Uterus (tissue), 2 donors: Measurements from ENCODE around the gene HDC.

Experiments
- POLR2A ChIP-seq, 2 donors: fragments of 450-650 bp; IDR thresholded peaks; one replicate each; pipeline ENCODE4 v1.6.1; 2016; ENCODE audit warnings: antibody characterized with exemption in 2 of 2, mild to moderate bottlenecking in 1 of 2, moderate library complexity in 1 of 2
- TF ChIP-seq, protein P1 (sequence below), 4 experiments: fragments of 200-600 bp in 2 of 4; fragments of 450-650 bp in 2 of 4; sonication (generic) in 2 of 4; IDR thresholded peaks; one replicate each; pipeline ENCODE4 v1.5.1; 2016 to 2019; ENCODE audit warnings: antibody characterized with exemption in 4 of 4, mild to moderate bottlenecking in 2 of 4, moderate library complexity in 1 of 4

GRCh38 chr15:50234764-50235163 is 30.8 kb downstream of the HDC start:
- no peak for TF ChIP-seq POLR2A (IDR thresholded peaks at IDR 0.05)
- TF ChIP-seq, protein P1, sequence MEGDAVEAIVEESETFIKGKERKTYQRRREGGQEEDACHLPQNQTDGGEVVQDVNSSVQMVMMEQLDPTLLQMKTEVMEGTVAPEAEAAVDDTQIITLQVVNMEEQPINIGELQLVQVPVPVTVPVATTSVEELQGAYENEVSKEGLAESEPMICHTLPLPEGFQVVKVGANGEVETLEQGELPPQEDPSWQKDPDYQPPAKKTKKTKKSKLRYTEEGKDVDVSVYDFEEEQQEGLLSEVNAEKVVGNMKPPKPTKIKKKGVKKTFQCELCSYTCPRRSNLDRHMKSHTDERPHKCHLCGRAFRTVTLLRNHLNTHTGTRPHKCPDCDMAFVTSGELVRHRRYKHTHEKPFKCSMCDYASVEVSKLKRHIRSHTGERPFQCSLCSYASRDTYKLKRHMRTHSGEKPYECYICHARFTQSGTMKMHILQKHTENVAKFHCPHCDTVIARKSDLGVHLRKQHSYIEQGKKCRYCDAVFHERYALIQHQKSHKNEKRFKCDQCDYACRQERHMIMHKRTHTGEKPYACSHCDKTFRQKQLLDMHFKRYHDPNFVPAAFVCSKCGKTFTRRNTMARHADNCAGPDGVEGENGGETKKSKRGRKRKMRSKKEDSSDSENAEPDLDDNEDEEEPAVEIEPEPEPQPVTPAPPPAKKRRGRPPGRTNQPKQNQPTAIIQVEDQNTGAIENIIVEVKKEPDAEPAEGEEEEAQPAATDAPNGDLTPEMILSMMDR (IDR thresholded peaks at IDR 0.05) = no peak
